GM18520 (cell line): ENCODE results near the gene SLK.

ENCODE experiments used
- ATAC-seq: cut with Tn5 transposase; IDR thresholded peaks from one replicate; pipeline ENCODE4 v1.9.1; 2021; ENCODE audit not compliant: unreplicated experiment

SLK gene

GRCh38 chr10:104032144-104032775, 65.3 kb downstream of the SLK start:
- no peak for ATAC-seq

DNA sequence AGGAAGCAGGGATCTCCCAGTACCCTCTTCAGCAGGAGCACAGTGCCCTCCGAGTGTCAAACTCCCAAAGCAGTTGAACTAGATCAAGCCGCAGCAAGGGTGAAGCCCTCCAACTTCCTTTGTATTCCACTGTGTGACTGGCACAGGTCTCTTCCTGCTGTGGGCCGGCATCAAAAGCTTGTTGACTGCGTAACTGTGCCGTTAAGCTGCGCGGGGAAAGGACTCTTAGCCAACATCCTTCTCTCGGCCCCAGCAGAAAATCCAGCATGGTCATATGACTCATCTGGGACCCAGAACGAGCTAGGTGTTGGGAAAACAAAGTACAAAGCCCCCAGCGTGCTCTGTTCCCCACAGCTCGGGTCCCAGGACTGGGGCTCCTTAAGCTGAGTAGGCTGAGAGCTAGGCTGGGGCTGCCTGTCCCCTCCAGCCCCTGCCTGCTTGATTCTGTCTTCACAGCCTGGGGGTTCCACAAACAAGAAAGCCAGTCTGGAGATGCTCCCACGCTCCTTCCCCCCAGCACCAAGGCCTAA, 66.5 kb downstream of the SLK start:
- ATAC-seq, result no peak

- no peak for ATAC-seq
Observed at GRCh38 chr10:104033966-104034365, 67.0 kb downstream of the SLK start.

DNA sequence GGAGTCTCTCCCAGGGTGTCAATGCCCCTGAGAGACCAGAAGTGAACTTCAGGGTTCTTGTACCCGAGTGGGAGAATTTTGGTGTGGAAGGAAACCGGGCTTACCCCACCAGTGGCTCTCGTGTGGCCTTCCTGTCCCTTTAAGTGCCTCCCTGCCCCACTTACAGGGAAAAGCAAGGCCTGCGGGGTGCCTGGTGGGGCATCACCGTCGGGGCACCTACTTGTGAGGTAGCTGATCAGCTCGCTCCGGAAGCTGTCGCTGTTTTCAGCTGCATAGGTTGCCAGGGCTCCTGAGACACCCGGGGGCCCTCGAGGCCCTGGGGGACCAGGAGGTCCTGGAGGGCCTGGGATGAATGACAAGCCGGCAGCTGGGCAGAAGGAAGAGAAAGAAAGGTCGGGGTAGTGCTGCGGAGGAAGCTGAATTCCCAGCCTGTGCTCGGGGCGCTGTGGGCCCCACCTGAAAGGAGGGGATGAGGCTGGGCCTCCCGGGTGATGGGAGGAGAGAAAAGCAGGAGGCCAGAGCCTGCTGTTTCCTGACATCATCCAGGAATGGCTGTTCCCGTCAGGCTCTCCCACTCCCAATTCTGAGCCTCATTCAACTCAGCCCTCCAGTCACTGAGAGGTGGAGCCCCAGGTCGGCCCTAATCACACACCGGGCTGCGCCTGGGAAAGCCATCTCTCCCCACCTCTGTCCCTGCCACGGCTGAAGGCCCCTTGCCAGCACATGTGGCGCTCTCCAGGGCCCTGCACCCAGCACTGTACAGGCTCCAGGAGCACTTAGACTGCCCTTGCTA, 67.7 kb downstream of the SLK start:
- no peak for ATAC-seq

- ATAC-seq, result no peak
Observed at GRCh38 chr10:104035194-104036068, 68.5 kb downstream of the SLK start.

DNA sequence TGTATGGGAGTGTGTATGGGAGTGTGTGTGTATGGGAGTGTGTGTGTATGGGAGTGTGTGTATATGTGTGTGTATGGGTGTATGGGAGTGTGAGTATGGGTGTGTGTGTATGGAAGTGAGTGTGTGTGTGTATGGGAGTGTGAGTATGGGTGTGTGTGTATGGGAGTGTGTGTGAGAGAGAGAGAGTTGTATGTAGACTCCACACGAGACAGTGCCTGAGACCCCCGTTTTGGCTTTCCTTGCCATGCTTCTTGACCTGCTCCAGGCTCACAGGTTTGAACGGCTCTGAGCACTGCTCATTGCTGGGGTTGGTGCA, 69.1 kb downstream of the SLK start:
- no peak for ATAC-seq

DNA sequence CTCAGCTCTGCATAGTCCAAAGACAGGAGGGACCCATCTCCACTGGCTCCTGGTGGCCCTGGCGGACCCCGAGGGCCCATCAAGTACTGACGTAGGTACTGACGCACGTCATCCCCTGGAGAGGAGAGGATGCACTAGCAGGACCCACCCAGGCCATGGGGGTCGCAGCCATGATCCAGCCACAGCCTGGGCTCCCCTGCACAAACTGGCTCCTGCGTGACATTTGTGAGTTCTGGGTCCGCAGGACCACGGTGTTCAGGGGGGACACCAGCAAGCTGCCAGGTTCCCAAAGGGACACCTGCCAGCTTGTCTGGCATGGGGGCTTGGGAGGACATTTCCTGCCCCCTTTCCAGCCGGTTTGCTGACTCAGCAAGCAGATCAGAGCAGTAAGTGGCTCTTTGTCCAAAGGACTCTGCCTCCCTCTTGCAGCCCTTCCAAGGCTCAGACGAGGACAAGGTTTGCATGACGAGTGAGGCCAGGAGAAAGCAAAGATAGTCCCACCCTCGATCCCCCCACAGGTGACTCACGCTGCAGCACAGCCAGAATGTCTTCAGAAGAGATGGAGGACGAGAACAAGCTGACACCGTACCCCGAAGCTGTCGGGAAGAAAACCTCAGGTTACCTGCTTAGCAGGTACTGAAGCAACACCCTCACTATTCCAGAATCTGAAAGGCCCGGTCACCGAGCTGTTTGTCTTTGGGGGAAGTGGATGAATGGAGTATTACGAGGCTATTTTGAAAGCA, 69.7 kb downstream of the SLK start:
- no peak for ATAC-seq

DNA sequence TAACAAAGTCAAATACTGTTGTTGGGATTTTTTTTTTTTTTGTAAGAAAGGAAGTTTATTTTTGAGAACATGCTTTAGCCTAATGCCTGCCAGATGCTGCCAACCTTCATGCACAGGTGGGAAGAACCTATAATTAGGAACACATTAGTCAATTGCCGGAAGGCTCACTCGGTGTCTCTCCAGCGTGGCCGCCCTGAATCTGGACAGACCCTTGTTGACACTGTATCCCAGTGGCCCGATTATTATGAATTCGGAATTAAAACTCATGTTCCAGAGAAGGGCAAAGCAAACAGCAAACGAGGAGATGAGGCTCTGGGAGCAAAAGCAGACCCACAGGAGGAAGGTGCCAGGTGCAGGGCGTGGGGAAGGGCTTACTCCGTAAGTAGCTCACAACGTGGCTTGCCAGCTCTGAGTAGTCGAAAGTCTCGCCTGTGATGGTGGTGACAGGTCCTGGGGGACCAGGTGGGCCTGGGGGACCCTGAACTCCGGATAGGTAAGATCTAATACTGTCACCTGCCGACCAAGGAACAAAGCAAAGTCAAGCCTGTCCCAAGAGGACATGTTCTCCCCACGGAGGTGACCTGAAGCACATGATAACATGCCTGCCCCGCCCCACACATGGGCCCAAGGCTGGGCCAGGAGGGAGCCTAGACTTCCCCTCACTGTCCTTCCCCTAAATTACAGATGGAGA, 70.5 kb downstream of the SLK start:
- ATAC-seq, result no peak

- no peak for ATAC-seq
Observed at GRCh38 chr10:104038537-104038936, 71.6 kb downstream of the SLK start.

DNA sequence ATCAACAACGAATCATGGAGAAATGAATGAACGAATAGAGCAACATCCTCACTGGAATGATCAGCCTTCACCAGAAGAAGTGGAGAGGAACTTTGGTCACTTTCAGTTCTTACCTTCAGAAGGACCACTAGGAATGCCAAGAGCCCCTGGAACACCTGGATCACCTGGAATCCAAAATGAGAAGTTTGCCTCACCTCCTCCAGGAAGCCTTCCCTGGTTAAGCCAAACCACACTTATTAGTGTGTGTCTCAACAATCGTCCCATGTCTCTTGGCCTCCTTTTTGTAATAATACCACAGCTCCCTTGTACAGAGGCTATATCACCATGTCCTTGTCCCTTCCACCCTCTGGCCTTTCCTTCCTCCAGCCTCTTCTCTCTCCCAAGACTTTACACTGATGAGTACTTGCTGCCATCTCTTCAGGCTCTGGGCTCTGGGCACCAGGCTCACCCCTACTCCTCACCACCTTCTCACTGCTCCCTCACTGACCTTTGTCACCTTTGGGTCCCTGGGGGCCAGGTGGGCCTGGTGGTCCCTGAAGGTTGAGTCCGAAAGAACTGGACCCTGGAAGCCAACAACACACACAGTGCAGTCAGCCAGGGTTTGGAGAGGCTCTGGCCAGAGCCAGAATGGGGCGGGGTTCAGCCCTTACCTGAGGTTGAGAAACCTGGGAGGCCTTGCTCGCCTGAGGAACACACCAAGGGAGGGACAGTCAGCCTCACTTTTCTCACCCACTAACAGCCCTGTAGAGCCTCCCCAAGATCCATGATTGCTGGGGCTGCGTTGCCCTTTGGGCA, 72.2 kb downstream of the SLK start:
- ATAC-seq, result no peak

GRCh38 chr10:104040382-104040781, 73.4 kb downstream of the SLK start:
- no peak for ATAC-seq

GRCh38 chr10:104040862-104041789, 74.2 kb downstream of the SLK start:
- no peak for ATAC-seq

DNA sequence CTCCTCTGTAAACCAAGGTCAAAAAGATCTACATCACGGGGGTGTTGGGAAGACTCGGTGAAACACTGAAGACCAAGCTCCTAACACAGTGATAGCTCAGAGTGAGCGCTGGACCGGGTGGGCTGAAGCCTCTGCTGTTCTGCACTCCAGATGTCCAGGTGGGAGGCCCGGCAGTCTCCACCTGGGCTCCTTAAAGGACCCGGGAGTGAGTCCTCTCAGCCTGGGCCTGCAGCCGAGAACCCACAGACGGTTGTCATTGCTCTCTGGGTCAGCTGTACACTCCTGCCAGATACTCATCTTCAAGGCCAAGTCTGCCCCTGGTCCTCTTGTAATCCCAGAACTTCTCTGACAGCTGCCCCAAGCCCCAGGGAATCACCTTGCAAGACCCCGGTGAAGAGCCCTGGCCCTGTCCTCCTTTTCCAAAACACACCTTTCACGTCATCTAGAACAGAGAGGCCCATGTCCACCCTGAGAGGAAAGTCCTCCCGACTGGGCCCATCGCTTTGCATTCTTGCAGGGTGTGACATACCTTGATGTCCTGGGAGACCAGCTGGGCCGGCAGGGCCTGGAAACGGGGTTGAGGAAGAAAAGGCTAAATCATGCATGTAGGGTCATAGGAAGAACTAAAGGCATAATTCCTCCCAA, 75.1 kb downstream of the SLK start:
- ATAC-seq, result no peak

DNA sequence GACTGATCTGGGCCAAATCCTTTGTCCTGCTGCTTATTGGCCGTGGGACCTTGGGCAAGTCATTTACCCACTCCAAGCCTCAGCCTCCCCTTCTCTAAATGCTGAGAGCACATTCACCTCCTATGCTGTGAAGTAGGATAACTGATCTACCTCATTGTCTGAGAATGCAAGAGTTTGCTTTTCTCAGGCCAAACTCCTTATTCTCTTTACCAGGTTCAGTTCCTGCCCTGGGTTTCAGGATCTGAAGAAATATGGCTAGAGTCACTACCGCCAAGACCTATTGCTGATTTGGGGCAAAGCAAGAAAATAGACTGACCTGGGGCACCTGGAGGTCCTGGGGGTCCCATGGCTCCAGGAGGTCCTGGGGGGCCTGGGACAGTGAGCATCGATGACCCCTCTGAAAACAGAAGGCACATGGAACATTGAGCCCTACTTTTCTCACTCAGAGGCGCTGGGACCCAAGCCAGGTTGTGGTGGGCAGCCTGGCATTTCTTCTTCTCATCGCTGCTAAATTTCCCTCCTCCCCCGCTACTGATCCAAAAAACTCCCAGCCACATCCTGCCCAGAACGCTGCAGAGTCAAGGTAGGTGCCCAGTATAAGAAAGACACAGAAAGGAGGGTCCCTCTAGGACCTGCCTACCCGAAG, 76.4 kb downstream of the SLK start:
- no peak for ATAC-seq

- no peak for ATAC-seq
Observed at GRCh38 chr10:104043854-104044253, 76.9 kb downstream of the SLK start.

- ATAC-seq, result no peak
Observed at GRCh38 chr10:104045151-104046089, 78.5 kb downstream of the SLK start.
